Measurements from ENCODE around the gene OCIAD2. TPM values are rescaled to one million over a fixed set of nuclear protein-coding genes. Genes with fewer than 3 reads are reported as not detected.

OCIAD2 gene
- total RNA-seq, 1 experiment from 2014 or later: 10.5 TPM

DNA sequence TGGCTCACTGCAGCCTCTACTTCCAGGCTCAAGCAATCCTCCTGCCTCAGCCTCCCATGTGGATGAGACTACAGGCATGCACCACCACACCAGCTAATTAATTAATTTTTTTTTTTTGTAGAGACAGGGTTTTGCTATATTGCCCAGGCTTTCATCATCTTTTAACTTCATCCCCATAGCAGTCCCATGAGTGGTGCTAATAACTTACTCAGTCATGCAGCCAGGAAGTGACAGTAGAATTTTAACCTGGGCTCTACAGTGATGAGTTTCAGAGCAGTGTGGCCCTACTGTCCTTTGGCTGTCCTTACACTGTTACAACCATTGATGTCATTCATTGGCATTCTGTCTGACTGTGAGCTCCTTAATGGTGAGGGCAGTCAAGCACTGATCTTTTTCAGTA is 3.9 kb upstream of the OCIAD2 start:
- Mint-ChIP-seq H3K4me1 (ENCODE audit: low read depth, unreplicated experiment) (no peaks in the 10 kb centered on the region), H3K27me3 (ENCODE audit: insufficient read depth, unreplicated experiment) (no peaks in the 10 kb centered on the region), H3K36me3 (ENCODE audit: insufficient read depth, unreplicated experiment) (no peaks in the 10 kb centered on the region), H3K4me3 (ENCODE audit: unreplicated experiment) (no peak overlapping the region), H3K9me3 (ENCODE audit: unreplicated experiment) (no peaks in the 10 kb centered on the region), H3K27ac (ENCODE audit: unreplicated experiment) (no peak overlapping the region)
- Histone ChIP-seq H3K9me3 (no peaks in the 10 kb centered on the region), H3K4me3 (ENCODE audit: low read depth, low read length) (no peak overlapping the region), H3K4me1 (peaks cover 5% of the 10 kb centered on the region; the same call in 1 of the 2 replicates), H3K36me3 (ENCODE audit: control insufficient read depth, insufficient read depth, low read length) (no peaks in the 10 kb centered on the region), H3K27me3 (replicated peaks; ENCODE audit: control insufficient read depth, insufficient read depth, low read length) (no peaks in the 10 kb centered on the region)
- no TSS peak for BruUV-seq (replicated peaks)
- no peak for DNase-seq
- ChIA-PET CTCF (no interaction called here), POLR2A (no interaction called here)
- intact Hi-C loops (cut with micrococcal nuclease; ENCODE audit: unreplicated experiment): no loop called here
- TF ChIP-seq CTCF (IDR thresholded peaks at IDR 0.05; ENCODE audit: insufficient read depth in 1 of 2, low read depth in 1 of 2, low read length in 1 of 2, severe bottlenecking in 1 of 2, unreplicated experiment in 1 of 2): no peak

DNA sequence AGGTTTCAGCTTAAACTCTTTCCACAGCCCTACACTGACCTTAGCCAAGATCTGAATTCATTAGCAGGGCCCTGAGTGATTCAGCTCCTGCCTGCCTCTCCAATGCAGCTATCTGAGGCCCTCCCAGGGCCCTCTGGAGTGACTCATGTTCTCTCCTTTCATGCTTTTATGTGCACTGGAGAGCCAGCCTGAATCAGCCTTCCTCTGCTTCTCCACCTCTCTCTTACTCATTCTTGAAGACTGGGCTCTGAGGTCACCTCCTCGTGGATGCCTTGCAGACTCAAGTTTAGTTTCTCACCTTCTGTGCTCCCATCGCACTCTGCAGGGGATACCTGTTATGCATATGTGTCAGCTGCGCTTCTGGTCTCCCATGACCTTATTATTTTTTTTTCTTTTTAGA is 3.1 kb upstream of the OCIAD2 start:
- intact Hi-C loops (cut with micrococcal nuclease; ENCODE audit: unreplicated experiment): loop anchor here (5.0 kb wide), 1 partner anchor 53 kb away; no protein-coding TSS in a partner anchor
- Histone ChIP-seq H3K4me1 (peaks cover 13% of the 10 kb centered on the region; the same call in 1 of the 2 replicates), H3K27me3 (replicated peaks; ENCODE audit: control insufficient read depth, insufficient read depth, low read length) (no peaks in the 10 kb centered on the region), H3K9me3 (no peaks in the 10 kb centered on the region), H3K4me3 (ENCODE audit: low read depth, low read length) (no peak overlapping the region), H3K36me3 (ENCODE audit: control insufficient read depth, insufficient read depth, low read length) (no peaks in the 10 kb centered on the region)
- Mint-ChIP-seq H3K4me3 (ENCODE audit: unreplicated experiment) (no peak overlapping the region), H3K36me3 (ENCODE audit: insufficient read depth, unreplicated experiment) (no peaks in the 10 kb centered on the region), H3K27ac (ENCODE audit: unreplicated experiment) (no peak overlapping the region), H3K9me3 (ENCODE audit: unreplicated experiment) (no peaks in the 10 kb centered on the region), H3K4me1 (ENCODE audit: low read depth, unreplicated experiment) (peaks cover 8% of the 10 kb centered on the region), H3K27me3 (ENCODE audit: insufficient read depth, unreplicated experiment) (no peaks in the 10 kb centered on the region)
- DNase-seq: peak; percentile 15 to 39
- ChIA-PET CTCF (no interaction called here), POLR2A (no interaction called here)
- no TSS peak for BruUV-seq (replicated peaks)
- TF ChIP-seq CTCF (IDR thresholded peaks at IDR 0.05; ENCODE audit: insufficient read depth in 1 of 2, low read depth in 1 of 2, low read length in 1 of 2, severe bottlenecking in 1 of 2, unreplicated experiment in 1 of 2): no peak

DNA sequence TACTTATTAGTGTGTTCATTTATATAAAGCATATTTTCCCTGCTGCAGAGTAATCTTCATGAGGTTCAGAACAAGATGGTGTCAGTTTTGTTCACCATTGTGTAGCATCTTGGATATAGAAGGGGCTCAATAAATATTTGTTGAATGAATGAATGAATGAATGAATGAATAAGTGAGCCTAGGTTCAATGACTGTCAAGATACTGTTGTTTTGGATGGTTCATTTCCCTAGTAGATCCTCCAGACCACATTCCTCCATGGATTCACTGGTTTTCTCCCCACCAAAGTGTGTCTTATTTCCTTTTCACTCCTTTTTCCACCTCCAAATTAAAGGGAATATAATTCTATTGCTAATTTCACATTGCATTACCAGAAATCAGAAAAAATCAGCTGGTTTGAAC is 2.1 kb upstream of the OCIAD2 start:
- H3K9me3 ChIP-seq: no peaks in the 10 kb centered on the region
- ChIA-PET CTCF (no interaction called here), POLR2A (no interaction called here)
- intact Hi-C loops (cut with micrococcal nuclease; ENCODE audit: unreplicated experiment): loop anchor here (5.0 kb wide), 1 partner anchor 54 kb away; no protein-coding TSS in a partner anchor
- H3K4me3 ChIP-seq (ENCODE audit: low read depth, low read length): no peak overlapping the region
- Mint-ChIP-seq H3K9me3 (ENCODE audit: unreplicated experiment) (no peaks in the 10 kb centered on the region), H3K27ac (ENCODE audit: unreplicated experiment) (no peak overlapping the region), H3K36me3 (ENCODE audit: insufficient read depth, unreplicated experiment) (no peaks in the 10 kb centered on the region), H3K27me3 (ENCODE audit: insufficient read depth, unreplicated experiment) (no peaks in the 10 kb centered on the region), H3K4me1 (ENCODE audit: low read depth, unreplicated experiment) (peaks cover 11% of the 10 kb centered on the region), H3K4me3 (ENCODE audit: unreplicated experiment) (no peak overlapping the region)
- DNase-seq: no peak
- no peaks in the 10 kb centered on the region for H3K36me3 ChIP-seq (ENCODE audit: control insufficient read depth, insufficient read depth, low read length)
- peaks cover 15% of the 10 kb centered on the region; the same call in 1 of the 2 replicates for H3K4me1 ChIP-seq
- H3K27me3 ChIP-seq (replicated peaks; ENCODE audit: control insufficient read depth, insufficient read depth, low read length): no peaks in the 10 kb centered on the region
- TF ChIP-seq CTCF (IDR thresholded peaks at IDR 0.05; ENCODE audit: insufficient read depth in 1 of 2, low read depth in 1 of 2, low read length in 1 of 2, severe bottlenecking in 1 of 2, unreplicated experiment in 1 of 2): no peak
- no TSS peak for BruUV-seq (replicated peaks)
